OCI-LY7 (cell line): ENCODE measurements around the gene PCYT1A. TPM values are rescaled to one million over a fixed set of nuclear protein-coding genes. Genes with fewer than 3 reads are reported as not detected.

ENCODE experiments used
- BruUV-seq: library from RNA; stranded (reverse); fragments of 400-500 nt; replicated peaks from 2 replicates; lab custom pipeline; 2021; lab: Mats Ljungman, UMichigan
- CTCF ChIA-PET: fragments of 300-600 bp; sonication (Branson Sonifier 250); formaldehyde crosslinking; loops from one replicate; lab custom pipeline; 2022; ENCODE audit warnings: antibody characterized with exemption; ENCODE audit not compliant: unreplicated experiment; lab: Charles Lee
- POLR2A ChIA-PET: fragments of 300-600 bp; sonication (Branson Sonifier 250); formaldehyde crosslinking; loops from one replicate; lab custom pipeline; 2022; ENCODE audit warnings: antibody characterized with exemption; lab: Charles Lee
- DNase-seq: peaks from one replicate; pipeline ENCODE4 v3.0.0-alpha.2; 2015; ENCODE audit warnings: low spot score
- H2AFZ ChIP-seq: fragments of 200-600 bp; sonication (generic), shearing (Covaris generic); 2 replicates; pipeline ENCODE4 v1.6.1; 2014; ENCODE audit warnings: mild to moderate bottlenecking, antibody characterized with exemption, low read length, moderate library complexity
- H3K27ac ChIP-seq: fragments of 200-600 bp; sonication (generic); 2 replicates; pipeline ENCODE4 v1.5.1; 2014; ENCODE audit warnings: mixed run types, low read depth, mild to moderate bottlenecking, moderate library complexity, low read length, inconsistent platforms; ENCODE audit not compliant: poor library complexity, severe bottlenecking
- H3K36me3 ChIP-seq: fragments of 200-600 bp; sonication (generic); 2 replicates; pipeline ENCODE4 v1.6.1; 2014; ENCODE audit warnings: mild to moderate bottlenecking, antibody characterized with exemption, low read length, moderate library complexity, mixed read lengths; ENCODE audit not compliant: insufficient read depth
- H3K4me1 ChIP-seq: fragments of 200-600 bp; sonication (generic); 2 replicates; pipeline ENCODE4 v1.5.1; 2014; ENCODE audit warnings: mild to moderate bottlenecking, low read length; ENCODE audit not compliant: insufficient read depth, poor library complexity, severe bottlenecking
- H3K4me2 ChIP-seq: fragments of 200-600 bp; sonication (generic); 2 replicates; pipeline ENCODE4 v1.6.1; 2014; ENCODE audit warnings: mild to moderate bottlenecking, low read length
- H3K4me3 ChIP-seq: fragments of 200-600 bp; sonication (generic); 2 replicates; pipeline ENCODE4 v1.5.1; 2014; ENCODE audit warnings: mild to moderate bottlenecking, low read depth, low read length; ENCODE audit not compliant: poor library complexity, severe bottlenecking
- H3K79me2 ChIP-seq: fragments of 200-600 bp; sonication (generic); 2 replicates; pipeline ENCODE4 v1.6.1; 2016; ENCODE audit warnings: low read depth, mild to moderate bottlenecking, low read length, moderate library complexity, mixed read lengths; ENCODE audit not compliant: insufficient read depth
- H3K9me2 ChIP-seq: fragments of 200-600 bp; sonication (generic); 2 replicates; pipeline ENCODE4 v1.6.1; 2016; ENCODE audit warnings: mild to moderate bottlenecking, low read length, mixed read lengths; ENCODE audit not compliant: insufficient read depth
- H3K9me3 ChIP-seq: fragments of 200-600 bp; sonication (generic); 2 replicates; pipeline ENCODE4 v1.6.1; 2014; ENCODE audit warnings: mild to moderate bottlenecking, mixed run types, low read length, mixed read lengths
- H4K20me1 ChIP-seq: fragments of 200-600 bp; sonication (generic); 2 replicates; pipeline ENCODE4 v1.6.1; 2014; ENCODE audit warnings: mild to moderate bottlenecking, antibody characterized with exemption, low read length, moderate library complexity, mixed read lengths; ENCODE audit not compliant: insufficient read depth
- CTCF ChIP-seq: fragments of 200-600 bp; sonication (generic); conservative IDR thresholded peaks from 2 replicates; pipeline ENCODE4 v1.5.1; 2014; ENCODE audit warnings: mild to moderate bottlenecking, antibody characterized with exemption, low read length, moderate library complexity, mixed read lengths
- EZH2phosphoT487 ChIP-seq: fragments of 200-600 bp; sonication (generic); IDR thresholded peaks from 2 replicates; pipeline ENCODE4 v1.6.1; 2018; ENCODE audit warnings: low read depth, borderline replicate concordance, mild to moderate bottlenecking, mixed run types, antibody characterized with exemption, low read length, moderate library complexity, mixed read lengths
- intact Hi-C: fragments of 100-400 bp; cut with micrococcal nuclease; formaldehyde crosslinking; loops from one replicate; pipeline ENCODE4 v1.10.0; 2022; ENCODE audit not compliant: unreplicated experiment
- total RNA-seq, 2 experiments: library from RNA; depleted of rRNA in 1 of 2; stranded (reverse); fragments of >200 nt in 1 of 2; shearing (Covaris generic) in 1 of 2; gene quantifications; 2 replicates each; pipeline ENCODE4 v1.2.3, GENCODE V29; 2014 to 2022

Gene PCYT1A
- total RNA-seq, 2 experiments from 2014 or later = 21.6 to 27.1 TPM

DNA sequence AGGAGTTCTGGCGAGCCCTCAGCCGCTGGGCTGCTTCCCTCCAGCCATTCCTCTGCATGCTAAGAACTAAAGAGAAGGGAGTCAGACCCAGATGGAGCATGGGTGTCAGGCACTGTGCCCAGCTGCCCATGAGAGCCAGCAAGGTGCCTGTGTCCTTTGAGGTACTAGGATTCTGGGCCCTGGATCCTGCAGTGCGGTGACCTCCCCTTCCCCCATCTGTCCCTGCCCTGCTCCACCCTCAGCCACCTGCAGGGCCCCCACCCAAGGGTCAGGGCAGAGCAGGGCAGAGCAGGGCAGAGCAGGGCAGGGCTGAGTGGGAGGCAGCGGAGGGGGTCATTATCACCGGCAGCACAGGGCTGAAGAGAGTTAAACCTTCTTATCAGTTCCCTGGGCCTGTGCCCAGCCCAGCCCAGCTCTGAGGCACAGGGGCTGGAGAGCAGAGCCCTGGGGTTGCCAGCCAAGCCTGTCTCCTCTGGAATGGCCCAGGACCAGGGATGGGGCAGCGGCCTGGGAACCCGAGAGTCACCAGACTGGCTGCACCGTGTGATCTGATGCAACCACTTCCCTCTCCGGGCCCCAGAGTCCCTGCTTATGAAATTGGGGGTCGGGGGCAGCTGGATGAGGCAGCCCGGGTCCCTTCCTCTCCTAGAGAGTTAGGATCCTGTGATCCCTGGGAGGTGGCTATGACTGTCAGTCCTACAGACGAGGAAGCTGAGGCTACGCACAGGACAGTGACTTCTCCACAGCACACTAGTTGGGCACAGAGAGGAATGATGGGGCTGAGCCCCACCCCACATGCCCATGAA is 93.6 kb downstream of the PCYT1A start:
- Histone ChIP-seq H3K79me2 (no peaks in the 10 kb centered on the region), H3K27ac (no peak overlapping the region), H3K4me1 (no peaks in the 10 kb centered on the region), H2AFZ (no peak overlapping the region), H3K9me2 (no peaks in the 10 kb centered on the region), H3K4me3 (no peak overlapping the region), H3K36me3 (no peaks in the 10 kb centered on the region), H3K9me3 (no peaks in the 10 kb centered on the region), H3K4me2 (no peak overlapping the region), H4K20me1 (no peaks in the 10 kb centered on the region)
- intact Hi-C loops = no loop called here
- ChIA-PET CTCF (no interaction called here), POLR2A (no interaction called here)
- TF ChIP-seq CTCF = no peak
- no peak for TF ChIP-seq EZH2phosphoT487
- BruUV-seq = no TSS peak
- DNase-seq = no peak

DNA sequence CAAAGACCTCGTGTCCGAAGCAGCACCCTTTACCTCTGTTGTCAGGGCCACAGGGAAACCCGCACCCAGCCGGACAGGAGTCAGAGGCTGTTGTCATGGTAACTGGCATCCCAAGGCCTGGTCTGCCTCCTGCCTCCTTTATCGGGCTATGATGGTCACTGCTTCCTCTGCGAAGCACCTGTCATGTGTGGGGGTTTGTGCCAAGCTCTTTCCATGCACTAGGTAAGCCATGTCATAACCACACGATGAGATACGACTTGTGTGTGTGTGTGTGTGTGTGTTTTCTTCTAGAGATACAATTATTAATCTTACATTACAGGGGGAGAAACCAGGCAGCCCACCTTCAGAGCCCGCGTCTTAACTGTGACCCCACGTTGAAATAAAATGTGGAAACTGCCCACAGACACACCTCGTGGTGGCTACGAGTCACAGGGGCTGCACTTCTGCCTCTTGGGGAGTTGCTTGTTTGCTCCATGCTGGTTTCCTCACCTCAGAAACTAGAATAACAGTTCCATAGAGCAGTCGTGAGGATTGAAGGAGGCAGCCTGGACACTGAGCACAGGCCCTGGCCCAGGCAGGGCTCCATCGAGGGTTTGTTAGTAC is 94.3 kb downstream of the PCYT1A start:
- H4K20me1 ChIP-seq = no peaks in the 10 kb centered on the region
- no peak overlapping the region for H3K4me3 ChIP-seq

More for the DNA sequence above, 94.3 kb downstream of the PCYT1A start:
- Histone ChIP-seq H3K9me3 (no peaks in the 10 kb centered on the region), H3K9me2 (no peaks in the 10 kb centered on the region), H2AFZ (no peak overlapping the region), H3K27ac (no peak overlapping the region), H3K4me1 (no peaks in the 10 kb centered on the region), H3K36me3 (no peaks in the 10 kb centered on the region), H3K4me2 (no peak overlapping the region), H3K79me2 (no peaks in the 10 kb centered on the region)
- POLR2A ChIA-PET = interaction anchor here (0.6 kb wide), 1 partner anchor 81 kb away, joined by 3 read pairs; no protein-coding TSS in a partner anchor
- no peak for DNase-seq
- CTCF ChIA-PET = interaction anchor here (1.1 kb wide), 1 partner anchor 120 kb away, joined by 5 read pairs; no protein-coding TSS in a partner anchor
- BruUV-seq = no TSS peak
- intact Hi-C loops = no loop called here
- TF ChIP-seq CTCF (no peak), EZH2phosphoT487 (no peak)
